MG63 (cell line): ENCODE results near the gene RELN. TPM values are rescaled to one million over a fixed set of nuclear protein-coding genes. Genes with fewer than 3 reads are reported as not detected.
"Not testable (repeated sequence)": the region's sequence is repeated elsewhere in the genome, so short reads cannot be mapped to it uniquely, and the experiment has no call there.

Source experiments
- DNase-seq: peaks from one replicate; pipeline ENCODE4 v3.0.0-alpha.2; 2020
- H3K27me3 ChIP-seq: fragments of 250-450 bp; sonication (Bioruptor Pico); 2 replicates; pipeline ENCODE4 v1.5.1; 2020; ENCODE audit warnings: mild to moderate bottlenecking, moderate library complexity
- H3K36me3 ChIP-seq: fragments of 250-450 bp; sonication (Bioruptor Pico); 2 replicates; pipeline ENCODE4 v1.5.1; 2020; ENCODE audit warnings: mild to moderate bottlenecking, moderate library complexity
- H3K4me3 ChIP-seq: fragments of 250-450 bp; sonication (Bioruptor Pico); 2 replicates; pipeline ENCODE4 v1.5.1; 2020; ENCODE audit warnings: mild to moderate bottlenecking, moderate library complexity
- H3K9me3 ChIP-seq: fragments of 250-450 bp; sonication (Bioruptor Pico); 2 replicates; pipeline ENCODE4 v1.5.1; 2020; ENCODE audit warnings: mild to moderate bottlenecking, moderate library complexity
- total RNA-seq: library from RNA; depleted of rRNA; stranded (reverse); fragments of >200 nt; shearing (Covaris generic); gene quantifications from 2 replicates; pipeline ENCODE4 v1.2.3, GENCODE V29; 2014; ENCODE audit warnings: low replicate concordance

RELN gene
- total RNA-seq, 1 experiment from 2014 or later = 3.1 TPM

DNA sequence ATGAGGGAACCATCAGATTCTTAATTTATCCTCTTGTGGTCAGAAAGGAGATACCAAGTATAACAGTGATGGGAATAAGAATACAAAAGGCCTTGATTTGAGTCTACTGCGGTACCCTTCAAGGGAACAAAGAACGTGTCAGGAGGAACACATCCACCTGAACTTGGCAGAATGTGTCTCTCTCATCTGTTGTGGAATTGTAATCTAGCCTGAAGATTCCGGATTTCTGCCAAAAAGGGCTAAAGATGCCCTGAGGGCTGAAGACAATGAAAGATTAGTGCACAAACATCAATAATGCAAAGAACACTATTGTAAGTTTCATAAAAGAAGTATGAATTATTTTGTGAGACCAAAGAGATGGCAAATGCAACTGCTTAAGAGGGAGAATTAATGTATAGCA is 134.8 kb downstream of the RELN start:
- H3K4me3 ChIP-seq = no peak overlapping the region
- no peaks in the 10 kb centered on the region for H3K36me3 ChIP-seq
- no peaks in the 10 kb centered on the region for H3K9me3 ChIP-seq
- no peaks in the 10 kb centered on the region for H3K27me3 ChIP-seq
- DNase-seq = no peak

DNA sequence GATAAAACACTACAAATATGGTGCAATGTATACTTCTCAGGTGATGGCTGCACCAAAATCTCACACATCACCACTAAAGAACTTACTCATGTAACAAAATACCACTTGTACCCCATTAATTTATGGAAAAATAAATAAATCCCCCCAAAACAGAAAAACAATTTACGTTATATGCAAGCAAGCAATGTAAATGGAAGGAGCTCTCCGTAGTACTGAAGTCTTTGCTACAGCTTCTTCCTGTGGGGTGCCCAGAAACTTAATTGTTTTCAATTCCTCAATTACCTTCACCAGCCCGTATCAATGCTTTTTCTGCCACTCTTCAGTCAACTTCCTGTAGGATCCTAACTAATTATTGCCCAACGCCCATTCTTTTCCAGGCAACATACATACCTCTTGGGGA is 138.1 kb downstream of the RELN start:
- no peak overlapping the region for H3K4me3 ChIP-seq
- DNase-seq = no peak
- H3K36me3 ChIP-seq = no peaks in the 10 kb centered on the region
- no peaks in the 10 kb centered on the region for H3K9me3 ChIP-seq
- no peaks in the 10 kb centered on the region for H3K27me3 ChIP-seq

DNA sequence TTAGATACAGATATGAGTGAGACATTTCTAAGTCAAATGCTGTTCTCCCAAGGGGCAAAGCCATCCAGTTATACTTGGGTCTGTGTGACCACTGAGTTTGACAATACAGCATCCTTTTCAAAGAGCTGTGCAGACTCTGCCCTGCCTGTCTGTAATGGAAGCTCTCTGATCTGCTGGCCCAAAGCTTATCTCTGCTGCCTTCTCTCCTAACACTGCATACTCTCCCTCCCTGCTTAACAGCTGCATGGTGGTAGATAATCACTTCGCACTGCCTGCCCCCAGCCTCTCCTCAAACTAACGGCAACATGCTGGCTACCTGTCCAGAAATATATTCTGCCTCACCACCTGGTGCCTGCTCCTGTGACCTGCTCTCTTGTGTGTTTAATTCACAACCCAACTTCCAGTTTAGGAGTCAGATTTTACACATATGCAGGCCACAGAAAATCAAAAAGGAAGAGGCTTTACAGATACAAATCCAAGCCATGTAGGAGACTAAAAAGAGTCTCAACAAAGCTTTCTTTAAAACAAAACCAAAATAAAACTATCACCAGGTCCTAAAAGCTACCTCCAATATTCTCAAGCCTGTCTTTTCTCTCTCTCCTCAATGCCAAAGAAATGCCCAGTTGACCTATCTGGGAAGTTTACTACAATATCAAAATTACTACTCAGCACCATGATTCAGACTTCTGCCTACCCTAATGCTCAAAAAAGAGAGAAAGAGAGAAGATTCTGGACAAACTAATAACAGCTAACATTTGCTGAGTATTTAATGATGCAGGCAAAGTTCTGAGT is 145.6 kb downstream of the RELN start:
- no peaks in the 10 kb centered on the region for H3K36me3 ChIP-seq
- H3K9me3 ChIP-seq = no peaks in the 10 kb centered on the region
- no peak overlapping the region for H3K4me3 ChIP-seq
- no peaks in the 10 kb centered on the region for H3K27me3 ChIP-seq
- no peak for DNase-seq

DNA sequence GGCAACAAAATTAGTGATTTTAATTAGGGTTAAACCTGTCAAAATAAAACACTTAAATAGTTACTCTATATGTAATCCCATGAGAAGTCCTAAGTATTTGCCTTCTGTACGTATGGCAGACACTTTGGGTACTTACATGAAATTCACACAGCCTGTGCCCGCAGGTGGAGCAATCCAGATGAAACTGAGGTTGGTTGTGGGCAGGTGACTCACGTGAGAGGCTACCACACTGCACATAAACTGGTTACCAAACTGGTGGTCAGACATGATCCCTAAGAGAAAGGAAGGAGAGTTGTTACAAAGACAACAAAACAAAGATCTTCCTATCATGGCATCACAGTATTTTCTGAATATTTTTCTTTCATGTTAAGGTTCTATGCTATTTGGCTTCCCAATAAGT is 156.1 kb downstream of the RELN start:
- H3K36me3 ChIP-seq = no peaks in the 10 kb centered on the region
- no peaks in the 10 kb centered on the region for H3K27me3 ChIP-seq
- H3K4me3 ChIP-seq = no peak overlapping the region
- no peak for DNase-seq
- no peaks in the 10 kb centered on the region for H3K9me3 ChIP-seq

DNA sequence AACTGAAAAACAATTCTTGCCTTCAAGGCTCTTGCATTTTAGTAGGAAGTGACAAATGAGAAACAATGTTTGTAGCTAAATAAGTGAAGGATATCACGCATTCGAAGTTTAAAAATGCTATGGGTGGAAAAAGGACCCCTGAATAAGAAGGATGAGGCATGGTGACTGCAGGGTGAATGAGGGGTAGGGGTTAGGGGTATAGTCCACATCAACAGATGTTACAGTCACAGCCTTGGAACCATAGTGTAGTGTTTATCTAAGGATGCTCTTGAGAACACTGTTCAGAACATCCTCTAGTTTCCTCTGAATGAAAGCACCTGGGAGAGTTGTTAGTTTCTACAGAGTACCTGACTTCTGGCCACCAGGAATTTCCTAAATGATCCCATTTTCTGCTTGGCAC is 157.0 kb downstream of the RELN start:
- no peak for DNase-seq
- Histone ChIP-seq H3K9me3 (no peaks in the 10 kb centered on the region), H3K4me3 (no peak overlapping the region), H3K27me3 (no peaks in the 10 kb centered on the region), H3K36me3 (no peaks in the 10 kb centered on the region)

DNA sequence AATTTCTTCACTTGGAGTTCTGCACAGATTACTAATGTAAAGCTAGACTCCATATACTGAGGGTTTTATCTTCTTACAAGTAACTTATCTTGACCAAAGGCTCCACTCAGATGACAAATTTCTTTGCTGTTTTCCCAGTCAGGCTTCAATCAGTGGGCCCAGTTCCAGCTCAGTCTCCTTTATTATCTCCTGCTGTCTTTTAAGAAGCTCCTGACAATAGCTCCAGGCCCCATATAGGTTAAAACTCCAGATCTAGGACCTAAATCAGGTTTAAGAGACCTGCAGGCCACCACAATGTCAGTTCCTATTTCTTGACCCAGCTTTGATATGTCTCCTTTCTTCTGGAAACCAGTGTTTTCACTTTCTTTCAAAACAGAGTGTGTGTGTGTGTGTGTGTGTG is 165.2 kb downstream of the RELN start:
- Histone ChIP-seq H3K4me3 (no peak overlapping the region), H3K27me3 (no peaks in the 10 kb centered on the region), H3K9me3 (peaks cover 5% of the 10 kb centered on the region; the same call in 1 of the 2 replicates), H3K36me3 (no peaks in the 10 kb centered on the region)
- DNase-seq = no peak

DNA sequence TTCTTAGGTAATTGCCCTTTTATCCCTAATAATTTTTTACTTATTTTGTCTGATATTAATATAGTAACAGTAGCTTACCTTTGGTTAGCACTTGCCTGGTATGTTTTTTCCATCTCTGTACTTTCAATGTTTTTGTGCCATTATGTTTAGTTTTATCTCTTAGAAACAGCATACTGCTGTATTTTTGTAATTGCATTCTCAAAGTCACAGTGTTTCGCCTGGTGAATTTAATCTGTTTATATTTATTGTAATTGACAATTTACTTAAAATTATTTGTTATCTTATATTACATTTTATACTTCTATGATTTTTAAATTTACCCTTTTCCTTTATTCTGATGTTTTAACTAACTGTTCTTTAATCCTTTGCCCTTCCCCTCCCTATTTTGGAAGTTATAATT is 166.4 kb downstream of the RELN start:
- no peak for DNase-seq
- H3K9me3 ChIP-seq = peaks cover 5% of the 10 kb centered on the region; the same call in 1 of the 2 replicates

DNA sequence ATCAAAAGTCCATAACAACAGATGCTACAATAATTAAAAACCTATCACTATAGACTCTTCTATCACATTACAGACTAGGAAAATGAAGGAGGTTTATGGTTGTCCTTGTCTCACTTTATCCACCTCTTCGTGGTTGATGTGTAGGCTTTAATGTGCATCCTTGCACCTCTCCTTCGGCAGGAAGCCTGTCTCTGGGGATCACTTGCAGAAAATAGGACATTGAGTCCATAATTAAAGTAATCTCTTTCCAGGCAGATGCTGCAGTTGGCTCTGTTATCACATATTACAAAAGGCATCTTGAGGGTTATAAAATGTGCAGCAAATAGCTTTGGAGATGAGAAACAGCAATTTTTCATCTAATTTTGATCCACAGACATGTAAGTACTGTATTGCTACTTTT is 168.4 kb downstream of the RELN start:
- peaks cover 5% of the 10 kb centered on the region; the same call in 1 of the 2 replicates for H3K9me3 ChIP-seq
- no peak for DNase-seq
- no peaks in the 10 kb centered on the region for H3K36me3 ChIP-seq
- H3K4me3 ChIP-seq = no peak overlapping the region
- H3K27me3 ChIP-seq = no peaks in the 10 kb centered on the region

More for the DNA sequence above, 166.4 kb downstream of the RELN start:
- no peaks in the 10 kb centered on the region for H3K36me3 ChIP-seq
- no peak overlapping the region for H3K4me3 ChIP-seq
- no peaks in the 10 kb centered on the region for H3K27me3 ChIP-seq

DNA sequence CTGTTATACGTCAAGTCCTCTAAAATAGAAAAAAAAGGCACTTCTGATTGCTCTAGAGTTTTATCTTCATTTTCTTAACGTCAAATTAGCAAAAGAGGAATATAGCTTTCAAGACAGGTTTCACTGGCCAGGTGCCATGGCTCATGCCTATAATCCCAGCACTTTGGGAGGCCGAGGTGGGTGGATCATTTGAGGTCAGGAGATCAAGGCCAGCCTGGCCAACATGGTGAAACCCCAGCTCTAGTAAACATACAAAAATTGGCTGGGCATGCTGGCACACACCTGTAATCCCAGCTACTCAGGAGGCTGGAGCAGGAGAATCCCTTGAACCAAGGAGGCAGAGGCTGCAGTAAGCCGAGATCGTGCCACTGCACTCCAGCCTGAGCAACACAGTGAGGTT is 173.5 kb downstream of the RELN start:
- H3K36me3 ChIP-seq, DNase-seq, H3K9me3 ChIP-seq, H3K4me3 ChIP-seq, H3K27me3 ChIP-seq: not testable (repeated sequence)

DNA sequence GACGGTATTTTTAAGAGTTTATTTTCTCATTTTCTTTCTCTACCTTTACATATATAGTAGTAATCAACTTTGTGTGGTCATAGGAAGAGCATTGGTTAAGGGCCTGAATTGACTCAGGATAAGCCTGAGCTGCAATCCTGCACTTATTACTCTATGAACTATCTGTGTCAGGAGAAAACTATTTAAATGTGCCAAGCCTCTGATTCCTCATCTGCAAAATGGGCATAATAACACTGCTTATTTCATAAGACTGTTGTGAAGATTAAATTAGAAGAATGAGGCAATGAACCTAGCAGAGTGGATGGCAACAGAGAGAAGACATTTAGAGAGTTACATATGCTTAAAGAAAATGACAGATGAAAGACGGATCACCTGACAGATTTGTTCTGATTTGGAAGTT is 175.5 kb downstream of the RELN start:
- no peak overlapping the region for H3K4me3 ChIP-seq
- no peaks in the 10 kb centered on the region for H3K9me3 ChIP-seq

DNA sequence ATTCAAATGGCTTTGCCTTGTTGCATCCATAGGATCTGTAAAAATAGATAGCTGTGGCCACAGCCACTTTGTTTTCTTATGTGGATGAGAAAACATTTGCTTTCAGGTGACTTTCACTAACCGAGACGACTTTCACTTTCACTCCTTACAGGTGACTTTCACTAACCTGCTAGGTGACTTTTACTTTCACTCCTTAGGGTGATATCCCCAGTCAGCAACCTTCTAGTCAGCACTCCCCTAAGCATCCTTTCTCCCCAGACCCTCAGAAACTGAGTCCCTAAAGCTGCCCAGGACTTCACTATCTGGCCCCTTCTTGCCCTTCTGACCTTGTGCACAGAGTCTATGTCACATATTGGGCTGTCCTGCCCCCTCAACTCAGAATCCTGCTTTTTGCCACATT is 177.5 kb downstream of the RELN start:
- H3K27me3 ChIP-seq = no peaks in the 10 kb centered on the region
- H3K36me3 ChIP-seq = no peaks in the 10 kb centered on the region
- H3K9me3 ChIP-seq = no peaks in the 10 kb centered on the region
- H3K4me3 ChIP-seq = no peak overlapping the region
- DNase-seq = no peak

More for the DNA sequence above, 175.5 kb downstream of the RELN start:
- Histone ChIP-seq H3K27me3 (no peaks in the 10 kb centered on the region), H3K36me3 (no peaks in the 10 kb centered on the region)
- DNase-seq = no peak

DNA sequence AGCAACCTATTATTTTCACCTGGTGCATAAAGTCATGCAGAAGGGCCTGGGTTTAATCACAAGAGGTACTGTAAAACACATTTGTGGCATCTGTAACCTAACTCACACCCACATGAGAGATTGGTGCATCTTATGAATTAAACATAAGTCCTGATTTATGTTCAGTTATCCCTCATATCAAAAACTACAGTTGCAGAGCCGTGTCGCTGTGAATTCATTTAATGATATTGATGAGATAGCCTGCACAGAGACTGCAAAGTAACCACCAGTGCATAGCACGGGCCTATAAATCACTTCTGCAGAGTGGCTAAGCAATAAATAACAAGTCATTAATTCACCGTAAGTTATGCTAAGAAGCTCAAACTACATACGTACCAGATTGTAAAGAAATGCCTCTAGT is 178.2 kb downstream of the RELN start:
- Histone ChIP-seq H3K4me3 (no peak overlapping the region), H3K9me3 (no peaks in the 10 kb centered on the region), H3K27me3 (no peaks in the 10 kb centered on the region), H3K36me3 (no peaks in the 10 kb centered on the region)
- DNase-seq = no peak

DNA sequence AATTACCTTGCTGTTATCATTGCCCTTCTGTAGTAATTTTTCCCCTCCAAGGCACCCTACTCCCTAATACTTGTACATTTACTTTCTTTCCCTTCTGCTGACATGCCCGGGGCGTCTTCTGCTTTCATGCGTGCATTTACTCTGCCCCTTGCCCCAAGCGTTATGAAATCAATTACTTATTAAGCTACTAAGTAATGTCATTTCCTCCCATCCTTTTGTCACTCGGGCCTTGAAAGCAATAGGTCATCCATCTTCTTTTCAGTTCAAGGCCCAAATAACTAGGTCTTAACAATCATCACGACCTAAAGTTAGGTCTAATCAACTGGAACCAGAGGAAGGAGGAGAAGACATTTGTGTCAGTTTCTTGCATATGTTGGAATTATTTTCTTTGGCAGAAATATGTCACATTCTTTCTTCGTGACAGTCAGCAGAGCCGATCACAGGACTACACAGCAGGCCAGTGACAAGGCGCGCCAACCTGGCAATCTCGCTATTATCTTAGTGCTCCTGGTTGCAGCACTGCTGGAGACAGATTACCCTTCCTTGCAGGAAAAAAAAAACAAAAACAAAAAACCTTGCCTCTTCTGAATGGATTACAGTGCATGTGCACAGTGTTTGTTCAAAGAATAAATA is 179.2 kb downstream of the RELN start:
- no peak for DNase-seq
- no peaks in the 10 kb centered on the region for H3K9me3 ChIP-seq
- no peaks in the 10 kb centered on the region for H3K27me3 ChIP-seq
- no peaks in the 10 kb centered on the region for H3K36me3 ChIP-seq
- no peak overlapping the region for H3K4me3 ChIP-seq

DNA sequence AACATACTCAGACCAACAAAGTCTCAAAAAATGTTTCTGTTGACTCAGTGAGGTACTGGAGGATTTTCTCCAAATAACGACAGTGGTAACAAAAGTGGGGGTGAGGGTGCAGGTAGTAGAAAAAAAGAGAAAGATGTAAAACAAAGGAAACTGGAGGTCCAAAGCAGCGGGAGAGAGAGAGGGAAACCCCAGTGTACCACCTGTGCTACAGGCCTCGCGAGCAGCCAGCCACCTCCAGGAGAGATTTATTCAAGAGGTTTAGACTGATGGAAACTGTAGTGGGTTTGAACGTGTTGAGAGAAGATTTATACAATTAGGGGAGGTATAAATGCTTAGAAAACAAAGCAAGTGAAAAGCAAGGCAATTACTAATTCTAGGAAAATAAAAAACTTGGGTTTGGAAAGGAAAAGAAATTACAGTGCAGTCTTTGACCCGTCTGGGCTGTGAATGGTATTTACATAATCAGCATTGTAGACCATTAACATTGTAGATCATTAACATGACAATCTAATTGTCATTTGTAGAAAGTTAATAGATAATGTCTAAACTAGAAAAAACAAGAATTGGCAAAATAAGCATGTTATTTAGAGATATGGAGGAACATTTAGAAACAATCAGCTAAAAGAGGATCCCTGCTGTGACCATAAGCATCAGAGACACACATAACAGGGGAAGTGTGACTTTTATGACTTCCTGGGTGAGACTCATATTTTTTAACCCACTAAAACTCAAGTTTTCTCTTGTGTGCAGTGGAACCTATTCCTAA is 180.0 kb downstream of the RELN start:
- Histone ChIP-seq H3K27me3 (no peaks in the 10 kb centered on the region), H3K9me3 (no peaks in the 10 kb centered on the region), H3K36me3 (no peaks in the 10 kb centered on the region), H3K4me3 (no peak overlapping the region)
- no peak for DNase-seq

DNA sequence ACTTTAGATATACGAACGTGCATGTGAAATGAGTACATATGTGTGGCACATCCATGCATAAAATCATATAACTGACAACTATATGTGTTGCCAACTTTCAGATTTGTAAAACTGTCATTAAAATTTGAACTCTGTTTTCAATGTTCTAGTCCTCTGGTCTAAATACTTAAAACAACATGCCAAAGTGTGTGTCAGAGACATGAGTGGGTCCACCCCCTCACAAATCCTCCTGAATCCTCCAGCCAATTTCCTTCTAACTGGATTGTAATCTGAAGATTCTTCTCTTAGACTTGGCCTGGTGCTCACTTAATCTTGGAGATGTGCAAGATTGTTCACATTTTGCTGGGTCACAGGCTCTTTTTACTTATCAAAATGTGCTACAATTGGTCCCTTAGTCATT is 184.1 kb downstream of the RELN start:
- Histone ChIP-seq H3K4me3 (no peak overlapping the region), H3K27me3 (no peaks in the 10 kb centered on the region), H3K36me3 (no peaks in the 10 kb centered on the region), H3K9me3 (no peaks in the 10 kb centered on the region)
- DNase-seq = peak; percentile 5

DNA sequence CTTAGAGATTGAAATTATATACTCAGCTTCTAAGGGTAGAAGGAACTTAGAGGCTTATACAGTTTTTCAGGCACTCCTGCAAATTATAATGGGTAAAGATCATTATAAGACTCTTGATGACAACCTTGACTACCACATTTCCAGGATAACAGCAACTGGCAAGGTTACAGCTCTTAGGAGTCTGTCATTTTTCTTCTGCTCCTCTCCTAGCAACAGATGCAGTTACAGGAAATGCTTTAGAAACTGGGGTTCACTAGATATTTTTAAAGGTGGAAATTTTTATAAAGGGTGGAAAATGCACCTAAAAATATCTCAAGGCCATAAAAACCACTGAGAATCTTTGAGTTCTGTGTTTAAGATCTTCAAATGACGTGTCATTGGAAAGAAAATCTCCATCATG is 185.8 kb downstream of the RELN start:
- no peak for DNase-seq
- Histone ChIP-seq H3K27me3 (no peaks in the 10 kb centered on the region), H3K4me3 (no peak overlapping the region), H3K36me3 (no peaks in the 10 kb centered on the region), H3K9me3 (no peaks in the 10 kb centered on the region)

DNA sequence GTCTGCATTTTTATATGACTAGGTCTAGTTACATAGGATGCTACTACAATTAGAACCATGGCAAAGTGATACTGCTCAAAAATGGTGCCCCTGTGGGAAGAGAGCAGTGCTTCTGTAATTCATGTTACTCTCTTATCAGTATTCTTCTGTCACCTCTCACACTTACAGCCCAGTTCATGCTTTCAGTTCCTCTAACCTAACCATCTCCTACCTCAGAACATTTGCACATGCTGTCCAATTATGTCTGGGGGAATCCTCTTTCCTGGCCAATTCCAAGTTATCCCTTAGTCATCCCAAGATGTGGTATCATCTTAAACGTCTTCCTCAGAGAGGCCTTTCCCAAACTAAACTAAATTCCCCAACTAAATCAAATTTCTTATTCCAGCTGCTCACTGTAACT is 190.2 kb downstream of the RELN start:
- Histone ChIP-seq H3K4me3 (no peak overlapping the region), H3K36me3 (no peaks in the 10 kb centered on the region), H3K9me3 (no peaks in the 10 kb centered on the region), H3K27me3 (no peaks in the 10 kb centered on the region)
- DNase-seq = no peak
